H1 (cell line): ENCODE results near the gene GAK. TPM values are rescaled to one million over a fixed set of nuclear protein-coding genes. Genes with fewer than 3 reads are reported as not detected.

Experiments
- CTCF ChIA-PET: fragments of 300-600 bp; sonication (Branson Sonifier 250); formaldehyde crosslinking; loops from one replicate; lab custom pipeline; 2021; ENCODE audit not compliant: partially characterized antibody; lab: Charles Lee
- POLR2A ChIA-PET: fragments of 300-600 bp; sonication (Branson Sonifier 250); formaldehyde crosslinking; loops from one replicate; lab custom pipeline; 2021; ENCODE audit warnings: inconsistent platforms; ENCODE audit not compliant: partially characterized antibody; lab: Charles Lee
- DNase-seq, 2 experiments: peaks; one replicate each; pipeline versions ENCODE4 v3.0.0 to v3.0.0-alpha.2; 2010 to 2022; ENCODE audit warnings: low spot score in 2 of 2, low read depth in 1 of 2, mixed read lengths in 1 of 2
- FAIRE-seq: peaks from 2 replicates; lab custom pipeline; 2011; peaks lifted over from hg19 to GRCh38; lab: Jason Lieb, UNC
- H2AFZ ChIP-seq: 2 replicates; pipeline ENCODE4 v1.8.1; 2012; ENCODE audit warnings: low read length, inconsistent platforms
- H2AK5ac ChIP-seq: 2 replicates; pipeline ENCODE4 v1.6.1; 2013; ENCODE audit warnings: low read depth, low read length
- H2BK120ac ChIP-seq: replicated peaks from 2 replicates; pipeline ENCODE3; 2013; ENCODE audit warnings: low read depth, low read length, inconsistent platforms
- H2BK12ac ChIP-seq: 2 replicates; pipeline ENCODE4 v1.6.1; 2013; ENCODE audit warnings: low read depth, low read length
- H2BK15ac ChIP-seq: 2 replicates; pipeline ENCODE4 v1.6.1; 2013; ENCODE audit warnings: low read length
- H2BK20ac ChIP-seq: 2 replicates; pipeline ENCODE4 v1.6.1; 2013; ENCODE audit warnings: low read length
- H2BK5ac ChIP-seq: 2 replicates; pipeline ENCODE4 v1.6.1; 2013; ENCODE audit warnings: low read depth, low read length
- H3K14ac ChIP-seq: 2 replicates; pipeline ENCODE4 v1.6.1; 2013; ENCODE audit warnings: inconsistent platforms; ENCODE audit not compliant: insufficient read length
- H3K18ac ChIP-seq: 2 replicates; pipeline ENCODE4 v1.6.1; 2013; ENCODE audit warnings: low read length; ENCODE audit errors: extremely low read depth
- H3K23ac ChIP-seq: 2 replicates; pipeline ENCODE4 v1.6.1; 2013; ENCODE audit warnings: inconsistent platforms; ENCODE audit not compliant: insufficient read length
- H3K23me2 ChIP-seq: 2 replicates; pipeline ENCODE4 v1.6.1; 2013; ENCODE audit warnings: low read depth, low read length
- H3K27ac ChIP-seq: 2 replicates; pipeline ENCODE4 v1.6.1; 2011; ENCODE audit warnings: low read depth, low read length, inconsistent platforms
- H3K27me3 ChIP-seq, 4 experiments: replicated peaks in 1 of 4; 1 replicate in 1 of 4; 2 replicates in 3 of 4; pipeline versions ENCODE4 v1.6.1 to v1.8.1; 2011 to 2013; ENCODE audit warnings: low read length in 3 of 4, mild to moderate bottlenecking in 3 of 4, inconsistent platforms in 2 of 4, mixed read lengths in 2 of 4, moderate library complexity in 1 of 4; ENCODE audit not compliant: control insufficient read depth in 3 of 4, insufficient read depth in 3 of 4; ENCODE audit errors: extremely low read depth in 1 of 4
- H3K36me3 ChIP-seq, 4 experiments: 2 replicates each; pipeline versions ENCODE4 v1.6.1 to v1.8.1; 2011 to 2013; ENCODE audit warnings: mild to moderate bottlenecking in 4 of 4, low read length in 3 of 4, moderate library complexity in 2 of 4, control low read depth in 1 of 4, inconsistent platforms in 1 of 4; ENCODE audit not compliant: insufficient read depth in 4 of 4, control insufficient read depth in 2 of 4
- H3K4ac ChIP-seq: replicated peaks from 2 replicates; pipeline ENCODE3; 2013; ENCODE audit warnings: low read length, low read depth, mixed read lengths, inconsistent platforms; ENCODE audit not compliant: insufficient read length
- H3K4me1 ChIP-seq, 4 experiments: replicated peaks in 1 of 4; 1 replicate in 1 of 4; 2 replicates in 3 of 4; pipeline versions ENCODE4 v1.6.1 to v1.8.1; 2011 to 2013; ENCODE audit warnings: low read length in 3 of 4, inconsistent platforms in 2 of 4, mixed read lengths in 1 of 4; ENCODE audit not compliant: insufficient read depth in 4 of 4, control insufficient read depth in 3 of 4
- H3K4me2 ChIP-seq, 2 experiments: 2 replicates each; pipeline versions ENCODE4 v1.6.1 to v1.8.1; 2011 to 2013; ENCODE audit warnings: low read depth in 2 of 2, low read length in 2 of 2, control low read depth in 1 of 2, inconsistent platforms in 1 of 2, mild to moderate bottlenecking in 1 of 2; ENCODE audit not compliant: insufficient read depth in 1 of 2
- H3K4me3 ChIP-seq, 4 experiments: fragments of 200-600, 300-600 bp in 1 of 4; sonication (generic), shearing (Covaris generic), sonication (Bioruptor Twin) in 1 of 4; 2 replicates each; pipeline versions ENCODE4 v1.5.1 to v1.8.1; 2011 to 2016; ENCODE audit warnings: low read length in 4 of 4, low read depth in 3 of 4, control low read depth in 2 of 4, inconsistent platforms in 2 of 4, mild to moderate bottlenecking in 2 of 4, mixed read lengths in 1 of 4, moderate library complexity in 1 of 4; ENCODE audit not compliant: insufficient read depth in 2 of 4; ENCODE audit errors: extremely low read depth in 1 of 4
- H3K56ac ChIP-seq: replicated peaks from 2 replicates; pipeline ENCODE3; 2013; ENCODE audit warnings: low read depth, mild to moderate bottlenecking, mixed read lengths, low read length, inconsistent platforms; ENCODE audit not compliant: insufficient read length
- H3K79me1 ChIP-seq: 2 replicates; pipeline ENCODE4 v1.6.1; 2013; ENCODE audit warnings: low read depth, low read length, control low read depth
- H3K79me2 ChIP-seq, 2 experiments: 2 replicates each; pipeline versions ENCODE4 v1.6.1 to v1.8.1; 2012 to 2013; ENCODE audit warnings: low read length in 2 of 2, mild to moderate bottlenecking in 2 of 2, inconsistent platforms in 1 of 2; ENCODE audit not compliant: insufficient read depth in 2 of 2, control insufficient read depth in 1 of 2
- H3K9ac ChIP-seq, 4 experiments: replicated peaks in 1 of 4; 1 replicate in 1 of 4; 2 replicates in 3 of 4; pipeline versions ENCODE4 v1.6.1 to v1.8.1; 2011 to 2013; ENCODE audit warnings: low read depth in 3 of 4, low read length in 3 of 4, control low read depth in 2 of 4, mild to moderate bottlenecking in 2 of 4, moderate library complexity in 2 of 4, inconsistent platforms in 1 of 4; ENCODE audit errors: extremely low read depth in 1 of 4
- H3K9me3 ChIP-seq, 2 experiments: 2 replicates each; pipeline versions ENCODE4 v1.6.1 to v1.8.1; 2012 to 2013; ENCODE audit warnings: mild to moderate bottlenecking in 2 of 2, moderate library complexity in 2 of 2, control low read depth in 1 of 2, inconsistent platforms in 1 of 2, low read depth in 1 of 2, low read length in 1 of 2, mixed read lengths in 1 of 2; ENCODE audit not compliant: insufficient read depth in 2 of 2
- H4K20me1 ChIP-seq, 2 experiments: replicated peaks in 1 of 2; 2 replicates each; pipeline versions ENCODE3 to v1.8.1; 2011 to 2013; ENCODE audit warnings: inconsistent platforms in 2 of 2, low read length in 2 of 2, mild to moderate bottlenecking in 1 of 2; ENCODE audit not compliant: insufficient read depth in 2 of 2, control insufficient read depth in 1 of 2
- H4K5ac ChIP-seq: 2 replicates; pipeline ENCODE4 v1.6.1; 2013; ENCODE audit warnings: low read length, low read depth, mixed read lengths, inconsistent platforms; ENCODE audit not compliant: insufficient read length
- H4K8ac ChIP-seq: 2 replicates; pipeline ENCODE4 v1.8.0; 2013; ENCODE audit warnings: mild to moderate bottlenecking, moderate library complexity, low read length, inconsistent platforms; ENCODE audit not compliant: insufficient read depth; ENCODE audit errors: extremely low read depth
- H4K91ac ChIP-seq: replicated peaks from 2 replicates; pipeline ENCODE3; 2013; ENCODE audit warnings: low read length, mixed read lengths, inconsistent platforms; ENCODE audit not compliant: insufficient read length
- ATF3 ChIP-seq: IDR thresholded peaks from 2 replicates; pipeline ENCODE4 v1.6.1; 2011; ENCODE audit warnings: low read depth, mild to moderate bottlenecking, low read length; ENCODE audit not compliant: insufficient read depth
- CEBPB ChIP-seq: IDR thresholded peaks from 2 replicates; pipeline ENCODE4 v1.6.1; 2012; ENCODE audit warnings: low read depth, low read length
- GABPA ChIP-seq: IDR thresholded peaks from 2 replicates; pipeline ENCODE4 v1.6.1; 2011; ENCODE audit warnings: mild to moderate bottlenecking, low read length, moderate library complexity, borderline replicate concordance; ENCODE audit not compliant: insufficient read depth
- GTF2F1 ChIP-seq: IDR thresholded peaks from 2 replicates; pipeline ENCODE4 v1.6.1; 2012; ENCODE audit warnings: low read depth, low read length, improper control_type of control experiment, borderline replicate concordance
- KDM4A ChIP-seq: IDR thresholded peaks from one replicate; pipeline ENCODE4 v1.7.1; 2012; ENCODE audit warnings: low read depth, mild to moderate bottlenecking, moderate library complexity, low read length, inconsistent platforms; ENCODE audit not compliant: severe bottlenecking
- NANOG ChIP-seq: IDR thresholded peaks from 2 replicates; pipeline ENCODE4 v1.6.1; 2011; ENCODE audit warnings: low read length, low read depth, mild to moderate bottlenecking, inconsistent platforms; ENCODE audit not compliant: insufficient read depth, poor library complexity, severe bottlenecking
- RBBP5 ChIP-seq: IDR thresholded peaks from 2 replicates; pipeline ENCODE4 v1.7.1; 2012; ENCODE audit warnings: low read depth, mild to moderate bottlenecking, inconsistent platforms, low read length, moderate library complexity, borderline replicate concordance
- SRF ChIP-seq: IDR thresholded peaks from 2 replicates; pipeline ENCODE4 v1.6.1; 2011; ENCODE audit warnings: mild to moderate bottlenecking, low read depth, low read length, moderate library complexity
- TAF7 ChIP-seq: optimal IDR thresholded peaks from 2 replicates; pipeline ENCODE3; 2011; ENCODE audit warnings: low read depth, mild to moderate bottlenecking, inconsistent platforms, low read length, moderate library complexity, borderline replicate concordance
- USF2 ChIP-seq: IDR thresholded peaks from 2 replicates; pipeline ENCODE4 v1.6.1; 2011; ENCODE audit warnings: low read length, improper control_type of control experiment
- ZNF274 ChIP-seq: IDR thresholded peaks from 2 replicates; pipeline ENCODE4 v1.7.0; 2012; ENCODE audit warnings: low read length, borderline replicate concordance; ENCODE audit errors: extremely low read depth
- WGBS, 2 experiments: shearing (Covaris generic) in 1 of 2; methylation state at CpG; one replicate each; pipeline versions ENCODE4 v1.1.6 to v1.1.7; 2013 to 2015; ENCODE audit warnings: low lambda C conversion rate in 2 of 2, mixed read lengths in 2 of 2, inconsistent platforms in 1 of 2, low coverage in 1 of 2, missing lambda C conversion rate in 1 of 2; ENCODE audit not compliant: insufficient replicate concordance in 2 of 2, insufficient coverage in 1 of 2, insufficient read length in 1 of 2; ENCODE audit errors: extremely low coverage in 1 of 2, missing lambda C conversion rate in 1 of 2; 5-methylcytosine and 5-hydroxymethylcytosine counted together
- polyA plus RNA-seq, 7 experiments: library from polyadenylated mRNA; depleted of rRNA in 3 of 7; stranded (reverse) in 5 of 7; unstranded in 2 of 7; fragments of >200 nt in 5 of 7; fragments of 200-250 nt in 2 of 7; gene quantifications; 1 replicate in 5 of 7; 2 replicates in 1 of 7; 4 replicates in 1 of 7; pipeline versions ENCODE4 v1.2.1 to v1.2.3, GENCODE V29; 2011 to 2013; ENCODE audit warnings: missing spikeins in 2 of 7, mixed read lengths in 2 of 7
- total RNA-seq: library from RNA; stranded (reverse); fragmentation: NEBNext Ultra II Directional; extraction: Animal tissue kit (Norgen Biotek cat#: 25700); gene quantifications from 2 replicates; pipeline ENCODE4 v1.2.1, GENCODE V29; 2021

GAK gene
- total and polyA plus RNA-seq, 2 of the 8 experiments (the other 6 are each of a cell fraction or from before 2014, with no cell fraction given): 31.5 to 70.8 TPM

- Histone ChIP-seq H2BK15ac (no peak overlapping the region), H3K4me2 (no peak overlapping the region), H3K4ac (no peak overlapping the region), H3K27me3 (no peaks in the 10 kb centered on the region), H3K79me2 (no peaks in the 10 kb centered on the region), H3K23ac (no peak overlapping the region), H4K20me1 (peaks cover 1 to 13% of the 10 kb centered on the region in 2 experiments), H2BK20ac (no peak overlapping the region), H3K4me1 (no peaks in the 10 kb centered on the region), H3K14ac (no peak overlapping the region), H2AFZ (no peak overlapping the region), H4K5ac (no peak overlapping the region), H3K4me3 (no peak overlapping the region), H2AK5ac (no peak overlapping the region), H3K9ac (no peak overlapping the region), H2BK5ac (no peak overlapping the region), H3K79me1 (peaks cover 3% of the 10 kb centered on the region), H2BK120ac (no peak overlapping the region), H4K8ac (no peak overlapping the region), H3K9me3 (peaks cover 0 to 8% of the 10 kb centered on the region in 2 experiments; a peak in 1 of 4 replicates), H2BK12ac (no peak overlapping the region), H3K36me3 (peaks cover 0 to 36% (median 20%) of the 10 kb centered on the region in 4 experiments; a peak in 4 of 8 replicates), H3K23me2 (peaks cover 3% of the 10 kb centered on the region; the same call in 1 of the 2 replicates), H3K27ac (no peak overlapping the region), H3K18ac (no peak overlapping the region), H3K56ac (no peak overlapping the region), H4K91ac (no peak overlapping the region)
- 78% methylated on average over 13 of the region's 20 CpGs; no CpG with 5 or more reads in 1 of the 2 experiments for WGBS, 2 experiments
- no peak for DNase-seq
- no peak for FAIRE-seq
- CTCF ChIA-PET: interaction anchor here (1.0 to 2.1 kb wide), 5 partner anchors 10 to 187 kb away, joined by 3 to 6 read pairs (median 3); no protein-coding TSS in a partner anchor
- POLR2A ChIA-PET: interaction anchor here (1.0 kb wide), 1 partner anchor 486 kb away, joined by 3 read pairs; no protein-coding TSS in a partner anchor
- no peak for TF ChIP-seq RBBP5
- TF ChIP-seq CEBPB: no peak
- no peak for TF ChIP-seq TAF7
- TF ChIP-seq KDM4A: no peak
- no peak for TF ChIP-seq NANOG
- no peak for TF ChIP-seq ATF3
- no peak for TF ChIP-seq SRF
- no peak for TF ChIP-seq ZNF274
- TF ChIP-seq USF2: no peak
- TF ChIP-seq GTF2F1: no peak
- TF ChIP-seq GABPA: no peak
These were observed 61.2 kb downstream of the GAK start for GRCh38 chr4:870951-871350.
